HG03442 (cell line): ENCODE data around the gene PPA1.
A peak's percentile ranks its signal among the peaks of the same experiment; 100 is the strongest.
"Not testable (repeated sequence)": the region's sequence is repeated elsewhere in the genome, so short reads cannot be mapped to it uniquely, and the experiment has no call there.

Experiments
- ATAC-seq: cut with Tn5 transposase; IDR thresholded peaks from one replicate; pipeline ENCODE4 v1.9.1; 2021; ENCODE audit warnings: mild to moderate bottlenecking, moderate library complexity; ENCODE audit not compliant: unreplicated experiment

Gene PPA1

DNA sequence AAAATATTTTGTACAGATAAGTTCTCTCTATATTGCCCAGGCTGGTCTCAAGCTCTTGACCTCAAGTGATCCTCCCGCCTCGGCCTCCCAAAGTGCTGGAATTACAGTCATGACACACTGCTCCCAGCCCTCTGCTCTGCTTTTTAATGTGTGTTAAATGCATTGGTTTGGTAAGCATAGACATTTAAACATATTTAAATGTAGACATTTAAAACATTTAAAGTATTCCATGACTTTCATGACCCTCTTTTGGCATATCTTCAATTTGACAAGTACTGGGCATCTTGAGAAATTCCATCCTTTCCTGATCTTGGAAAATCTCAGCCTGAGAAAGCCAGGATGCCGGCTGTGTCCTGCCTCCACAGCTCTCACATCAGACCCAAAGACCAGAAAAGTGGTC is 57.7 kb downstream of the PPA1 start:
- no peak for ATAC-seq

DNA sequence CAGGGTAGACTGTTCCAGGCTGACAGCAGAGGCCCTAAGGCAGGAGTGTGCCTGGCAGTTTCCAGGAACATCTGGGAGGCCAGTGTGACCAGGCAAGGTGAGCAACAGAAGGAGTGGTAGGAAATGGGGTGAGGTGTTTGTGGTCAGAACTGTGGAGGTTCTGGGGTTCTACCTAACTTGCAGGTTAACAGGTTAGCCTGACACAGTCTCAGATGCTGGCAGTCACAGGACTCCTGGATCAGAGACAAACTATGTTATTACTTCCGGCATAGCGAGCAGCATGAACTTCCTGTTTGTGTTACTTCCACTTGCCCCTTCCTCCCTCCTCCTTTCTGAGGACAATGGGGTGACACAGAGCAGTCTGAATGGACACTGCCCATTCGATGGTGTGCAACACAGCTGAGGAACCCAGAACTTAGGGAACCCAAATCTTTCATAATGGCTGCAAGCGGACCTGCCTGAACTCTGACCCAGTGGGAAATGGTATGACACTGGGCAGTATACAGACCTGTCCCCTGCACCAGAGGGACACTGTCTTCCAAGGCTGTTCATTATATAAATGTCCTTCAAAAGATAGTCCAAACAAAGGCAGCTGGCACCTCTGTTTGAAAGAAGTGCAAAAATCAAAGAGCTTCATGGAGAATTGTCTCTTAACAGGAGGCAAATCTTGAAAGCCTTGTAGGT is 59.0 kb downstream of the PPA1 start:
- no peak for ATAC-seq

DNA sequence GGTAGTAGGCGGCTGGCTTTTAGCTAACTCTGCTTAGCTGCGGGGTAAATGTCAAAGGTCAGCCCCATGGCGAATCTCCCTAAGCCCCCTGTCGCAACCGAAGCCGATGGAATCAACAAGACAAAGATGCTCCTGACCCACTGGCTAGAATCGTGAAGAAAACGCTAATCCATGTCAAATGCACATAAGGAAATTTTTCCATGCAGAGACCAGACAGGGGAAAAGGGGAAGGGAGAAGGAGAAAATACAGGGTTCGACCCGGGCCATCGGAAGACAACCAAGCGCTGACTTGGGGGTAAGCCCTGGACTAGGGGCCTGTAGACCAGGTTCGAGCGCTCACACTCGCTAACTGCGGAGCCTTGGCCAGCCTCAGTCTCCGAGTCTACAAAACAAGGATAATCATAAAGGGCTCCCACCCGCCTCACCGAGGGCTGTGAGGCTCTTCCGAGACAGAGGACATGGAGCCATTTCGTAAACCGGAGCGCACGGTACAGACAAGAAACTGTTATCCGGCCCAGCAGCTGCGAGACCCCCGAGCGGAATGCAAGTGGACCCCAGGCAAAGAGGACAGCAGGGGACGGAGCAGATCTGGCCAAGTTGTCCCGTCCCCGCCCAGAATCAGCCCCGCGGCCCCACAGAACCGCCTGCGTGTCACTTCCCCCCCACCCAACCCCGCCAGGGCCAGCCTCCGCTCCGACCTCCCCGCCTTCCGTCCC is 63.4 kb downstream of the PPA1 start:
- ATAC-seq: peak; percentile 12

DNA sequence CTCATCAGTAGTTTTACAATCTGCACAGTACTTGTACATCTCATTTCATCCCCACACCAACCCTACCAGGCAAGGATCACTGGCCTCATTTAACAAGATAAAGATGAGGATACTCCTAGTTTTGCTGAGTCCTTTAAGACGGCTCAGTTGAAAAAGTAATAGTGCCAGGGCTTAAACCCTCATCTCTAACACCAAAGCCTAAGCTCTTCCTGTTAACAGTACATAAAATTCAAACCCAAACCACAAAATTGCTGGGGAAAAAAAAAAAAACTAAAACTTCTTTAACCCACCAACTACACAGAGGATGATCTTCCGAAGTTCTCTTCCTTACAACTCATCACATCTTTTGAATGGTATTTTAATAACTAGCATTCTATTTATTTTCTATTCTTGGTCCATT is 64.2 kb downstream of the PPA1 start:
- ATAC-seq: no peak

DNA sequence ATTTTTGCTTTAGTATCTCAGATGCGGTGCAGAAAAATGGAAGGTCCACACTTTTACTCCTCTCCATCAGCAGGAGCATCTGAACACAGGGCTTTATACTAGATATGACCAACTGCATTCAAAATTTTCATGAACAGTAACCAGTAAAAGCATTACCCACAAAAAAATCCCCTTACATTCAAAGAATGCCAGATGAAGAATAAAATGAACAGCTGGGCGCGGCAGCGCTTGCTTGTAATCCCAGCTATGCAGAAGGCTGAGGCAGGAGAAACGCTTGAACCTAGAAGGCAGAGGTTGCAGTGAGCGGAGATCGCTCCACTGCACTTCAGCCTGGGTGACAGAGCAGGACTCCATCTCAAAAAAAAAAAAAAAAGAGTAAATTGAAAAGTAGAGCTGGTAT is 66.0 kb downstream of the PPA1 start:
- ATAC-seq: no peak

DNA sequence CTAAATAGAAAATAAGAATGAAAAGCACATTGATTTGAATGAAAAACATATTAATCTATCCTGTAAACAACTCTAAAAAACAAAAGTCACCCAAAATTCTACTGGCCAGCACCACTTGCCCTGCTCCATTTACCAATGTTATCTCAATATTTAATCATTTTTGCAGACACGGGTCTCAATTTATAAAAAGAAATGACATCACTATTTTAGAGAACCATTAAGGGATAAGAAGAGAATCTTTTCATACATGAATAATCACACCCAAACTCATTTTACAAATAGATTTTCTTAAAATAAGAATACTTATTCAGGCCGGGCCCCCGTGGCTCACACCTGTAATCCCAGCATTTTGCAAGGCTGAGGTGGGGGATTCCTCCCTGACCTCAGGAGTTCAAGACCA is 66.8 kb downstream of the PPA1 start:
- ATAC-seq: no peak

DNA sequence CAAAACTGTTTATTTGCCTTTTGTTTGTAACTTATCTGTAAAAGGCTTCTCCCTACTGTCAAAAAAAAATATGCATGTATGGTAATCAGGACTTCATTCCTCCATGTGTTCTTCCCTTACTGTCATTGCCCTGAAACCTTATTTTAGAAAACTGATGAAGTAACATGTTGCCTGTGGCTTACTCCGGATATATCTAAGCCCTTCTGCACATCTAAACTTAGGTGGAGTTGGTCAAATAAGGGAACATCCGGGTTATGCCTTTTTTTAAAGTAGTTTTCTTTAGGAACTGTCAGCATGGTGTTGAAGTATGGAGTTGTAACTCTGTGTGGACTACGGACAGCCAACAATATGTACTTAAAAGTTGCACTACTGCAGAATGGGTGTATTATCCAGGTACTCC is 69.1 kb downstream of the PPA1 start:
- ATAC-seq: no peak

DNA sequence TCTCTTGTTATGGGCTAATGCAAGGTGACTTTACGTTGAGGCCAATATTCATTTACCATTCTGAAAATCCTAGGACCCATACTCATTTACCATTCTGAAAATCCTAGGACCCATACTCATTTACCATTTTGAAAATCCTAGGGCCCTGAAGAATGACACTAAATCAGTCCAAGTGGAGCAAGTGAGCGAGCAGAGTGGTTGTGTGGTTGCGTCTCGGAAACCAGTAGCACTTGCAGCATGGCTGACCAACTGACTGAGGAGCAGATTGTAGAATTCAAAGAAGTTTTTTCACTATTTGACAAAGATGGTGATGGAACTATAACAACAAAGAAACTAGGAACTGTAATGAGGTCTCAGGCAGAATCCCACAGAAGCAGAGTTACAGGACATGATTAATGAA is 69.8 kb downstream of the PPA1 start:
- no peak for ATAC-seq

DNA sequence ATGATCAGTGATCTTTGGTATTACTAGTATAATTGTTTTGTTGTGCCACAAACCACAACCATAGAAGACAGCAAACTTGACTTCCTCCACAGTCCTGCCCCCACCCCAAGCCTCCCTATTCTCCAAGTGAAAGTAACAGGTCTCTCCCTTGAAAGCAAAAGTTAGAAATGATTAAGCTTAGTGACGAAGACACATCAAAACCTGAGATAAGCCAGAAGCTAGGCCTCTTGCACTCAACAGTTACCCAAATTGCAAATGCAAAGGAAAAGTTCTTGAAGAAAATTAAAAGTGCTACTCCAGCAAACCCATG is 70.4 kb downstream of the PPA1 start:
- peak; percentile 66 for ATAC-seq

DNA sequence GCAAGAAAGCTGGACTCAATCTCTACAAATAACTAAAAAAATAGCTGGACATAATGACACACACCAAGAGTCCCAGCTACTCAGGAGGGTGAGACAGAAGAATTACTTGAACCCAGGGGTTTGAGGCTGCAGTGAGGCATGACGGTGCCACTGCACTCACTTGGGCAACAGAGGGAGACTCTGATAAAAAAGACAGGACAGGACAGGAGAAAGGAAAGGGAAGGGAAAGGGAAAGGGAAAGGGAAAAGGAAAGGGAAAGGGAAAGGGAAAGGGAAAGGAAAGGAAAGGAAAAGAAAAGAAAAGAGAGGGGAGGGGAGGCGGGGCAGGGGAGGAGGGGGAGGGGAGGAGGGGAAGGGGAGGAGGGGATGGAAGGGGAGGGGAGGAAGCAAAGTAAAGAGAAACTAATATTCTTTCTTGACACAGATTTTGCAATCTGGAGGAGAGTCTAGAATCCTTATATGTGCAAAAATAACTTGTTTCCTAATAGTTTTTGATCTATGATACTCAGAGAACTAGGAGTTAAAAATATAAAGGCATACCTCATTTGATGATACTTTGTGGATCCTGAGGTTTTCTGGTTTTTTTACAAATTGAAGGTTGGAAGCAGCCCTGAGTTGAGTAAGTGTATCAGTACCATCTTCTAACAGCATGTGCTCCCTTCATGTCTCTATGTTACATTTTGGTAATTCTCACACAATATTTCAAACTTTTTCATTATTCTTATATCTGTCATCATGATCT is 70.9 kb downstream of the PPA1 start:
- ATAC-seq: no peak

DNA sequence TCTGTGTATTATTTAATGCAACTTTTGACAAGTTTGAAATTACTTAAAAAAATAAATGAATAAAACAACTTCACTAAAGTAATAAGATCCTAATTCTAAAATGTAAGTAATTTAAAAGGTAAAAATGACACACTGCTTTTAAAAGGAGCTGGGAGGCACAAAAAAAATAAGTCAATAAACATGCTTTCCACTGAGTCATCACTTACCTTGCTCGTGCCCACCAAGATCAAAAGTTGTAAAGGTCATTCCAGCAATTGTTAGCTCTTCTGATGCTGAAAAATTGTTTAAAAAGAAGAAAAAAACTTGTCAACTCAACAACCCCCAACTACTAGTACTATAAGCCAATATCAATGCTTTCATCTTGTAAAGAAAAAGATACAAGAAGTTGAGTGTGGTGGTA is 72.4 kb downstream of the PPA1 start:
- no peak for ATAC-seq

DNA sequence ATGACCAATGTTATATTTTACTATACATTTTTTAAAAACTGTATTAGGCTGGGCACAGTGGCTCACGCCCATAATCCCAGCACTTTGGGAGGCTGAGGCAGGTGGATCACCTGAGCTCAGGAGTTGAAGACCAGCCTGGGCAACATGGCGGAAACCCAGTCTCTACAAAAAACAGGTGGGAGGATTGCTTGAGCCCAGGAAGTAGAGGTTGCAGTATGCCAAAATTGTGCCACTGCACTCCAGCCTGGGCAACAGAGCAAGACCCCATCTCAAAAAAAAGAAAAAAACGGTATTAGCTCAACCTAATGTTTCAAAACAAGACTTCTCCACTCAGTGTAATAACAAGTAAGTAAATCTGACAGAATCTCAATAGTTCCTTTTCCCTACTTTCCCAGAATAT is 73.9 kb downstream of the PPA1 start:
- not testable (repeated sequence) for ATAC-seq

DNA sequence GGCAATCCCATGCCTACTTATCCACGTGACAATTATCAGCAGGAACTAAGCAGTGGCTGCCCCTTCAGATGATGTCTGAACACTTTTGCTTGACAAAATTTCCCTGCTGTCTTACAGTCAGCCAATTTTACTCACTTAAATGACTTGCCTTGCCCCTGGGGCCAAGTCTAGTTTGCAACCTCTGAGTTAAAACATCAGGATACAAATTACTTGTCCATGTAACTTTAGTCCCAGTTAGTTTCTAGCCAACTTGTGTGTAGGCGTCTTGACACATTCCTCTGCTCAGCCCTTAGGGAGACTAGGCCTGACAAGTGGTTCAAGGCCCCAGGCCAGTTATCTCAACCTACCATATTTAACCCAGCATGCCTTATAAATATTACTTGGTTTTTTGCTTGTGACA is 75.1 kb downstream of the PPA1 start:
- ATAC-seq: no peak

DNA sequence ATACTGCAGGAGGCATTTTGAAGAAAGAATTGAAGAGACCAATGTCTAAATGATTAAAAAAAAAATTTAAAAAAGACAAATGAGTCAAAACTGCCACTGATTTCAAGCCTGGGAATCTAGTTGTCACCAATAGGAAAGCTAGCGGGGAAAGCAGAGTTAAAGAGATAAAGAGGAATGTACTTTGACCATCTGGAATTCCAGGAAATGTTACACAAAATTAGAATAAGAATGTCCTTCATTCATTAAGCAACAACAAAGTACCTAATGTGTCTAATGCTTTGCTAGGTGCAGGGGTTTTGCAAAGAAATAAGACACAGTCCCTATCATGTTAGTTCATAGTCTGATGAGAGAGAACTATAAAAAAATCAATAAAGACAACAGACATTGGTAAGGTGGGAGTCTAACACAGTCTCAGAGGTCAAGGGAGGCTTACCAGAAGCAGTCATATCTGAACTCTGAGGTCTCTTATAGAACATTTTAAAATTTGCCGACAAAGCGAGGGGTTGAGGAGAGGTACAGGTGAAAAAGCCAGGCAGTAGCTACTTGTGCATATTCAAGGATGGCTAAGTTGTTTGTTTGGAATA is 77.9 kb downstream of the PPA1 start:
- ATAC-seq: no peak
